Heart right ventricle (tissue), 16 donors: ENCODE measurements around the gene FAM222A. TPM values are rescaled to one million over a fixed set of nuclear protein-coding genes. Genes with fewer than 3 reads are reported as not detected.

Source experiments
- ATAC-seq, 8 donors: fragments of 200-7000 bp; cut with Tn5 transposase; one replicate each; pipeline ENCODE4 v1.9.1; 2020; ENCODE audit warnings: mild to moderate bottlenecking in 8 of 8, moderate library complexity in 8 of 8, moderate number of reproducible peaks in 1 of 8
- DNase-seq, 2 donors: peaks; one replicate each; pipeline ENCODE4 v3.0.0-alpha.2; 2020
- H3K27ac ChIP-seq, 10 donors: fragments of 200-600 bp; sonication (generic) in 2 of 10; one replicate each; pipeline versions ENCODE4 v1.5.0 to v1.8.0; 2020 to 2022; ENCODE audit warnings: mild to moderate bottlenecking in 3 of 10
- H3K27me3 ChIP-seq, 7 donors: fragments of 200-600 bp; one replicate each; pipeline ENCODE4 v1.8.0; 2021 to 2022; ENCODE audit warnings: mild to moderate bottlenecking in 2 of 7
- H3K36me3 ChIP-seq, 9 donors: fragments of 200-600 bp; sonication (generic) in 1 of 9; one replicate each; pipeline versions ENCODE4 v1.5.0 to v1.8.0; 2020 to 2022; ENCODE audit warnings: mild to moderate bottlenecking in 2 of 9
- H3K4me1 ChIP-seq, 9 donors: fragments of 200-600 bp; sonication (generic) in 1 of 9; one replicate each; pipeline versions ENCODE4 v1.5.0 to v1.8.0; 2020 to 2022; ENCODE audit warnings: mild to moderate bottlenecking in 4 of 9
- H3K4me3 ChIP-seq, 10 donors: fragments of 200-600 bp; sonication (generic) in 2 of 10; one replicate each; pipeline versions ENCODE4 v1.5.0 to v1.8.0; 2020 to 2022; ENCODE audit warnings: mild to moderate bottlenecking in 7 of 10, moderate library complexity in 2 of 10
- H3K9me3 ChIP-seq, 11 donors: fragments of 200-600 bp in 10 of 11; sonication (generic) in 2 of 11; one replicate each; pipeline versions ENCODE4 v1.5.0 to v1.8.0; 2013 to 2022; ENCODE audit warnings: mild to moderate bottlenecking in 2 of 11, control low read depth in 1 of 11, moderate library complexity in 1 of 11
- WGBS, 2 donors: extraction: QIAGEN DNeasy Blood & Tissue Kit; methylation state at CpG; one replicate each; pipeline ENCODE4 v1.1.7; 2013; ENCODE audit warnings: inconsistent platforms in 1 of 2; 5-methylcytosine and 5-hydroxymethylcytosine counted together
- intact Hi-C, 10 donors: fragments of 100-400 bp; cut with DNase I; formaldehyde crosslinking; loops; one replicate each; pipeline versions ENCODE4 v1.11.1 to v1.14.2; 2022
- polyA plus RNA-seq, 2 donors: library from polyadenylated mRNA; stranded (reverse); fragments of 200-250 nt; gene quantifications; one replicate each; pipeline ENCODE4 v1.2.3, GENCODE V29; 2013
- total RNA-seq, 10 donors: library from RNA; stranded (reverse); fragmentation: NEBNext Ultra II Directional in 3 of 10; extraction: Animal tissue kit (Norgen Biotek cat#: 25700) in 3 of 10; gene quantifications; one replicate each; pipeline versions ENCODE4 v1.2.1 to v1.2.4, GENCODE V29; 2021 to 2023
- TF ChIP-seq, protein P1 (sequence below), 9 donors: fragments of 200-600 bp; sonication (generic) in 2 of 9; IDR thresholded peaks; one replicate each; pipeline versions ENCODE4 v1.5.0 to v1.8.0; 2021 to 2022; ENCODE audit warnings: antibody characterized with exemption in 9 of 9, mild to moderate bottlenecking in 5 of 9, moderate library complexity in 1 of 9
- donor health status: Arrhythmogenic right ventricular cardiomyopathy.
- donor health status: ischemic (EF 13 %, LVEDD 7.1; RV severe dilation, severe dysfunction).
- donor health status: healthy with polysubstance abuse.
- donor health status: DM: no; HTN: yes; CAD: no.
- donor health status: DM: no; HTN: no; CAD: no.
- donor health status: ischemic (EF 25% LVEDD 6.9; RV normal size, moderate dysfunction).
- donor health status: ischemic (EF 25% LVEDD 5.7; RV mildly dilated, moderate dysfunction).
- donor health status: healthy.
- donor health status: DM: yes; HTN: yes; CAD: no.
- donor health status: Ischemic cardiomyopathy.
- donor health status: ischemic (EF 35%, LVEDD 5.7; RV mildly dilated, moderate dysfunction).
- donor health status: nonischemic (EF 11% LVEDD 7.7; RV severe dilation, severe dysfunction).
- donor health status: DM: yes; HTN: yes; CAD: no.
- donor health status: PGD.
- donor health status: ischemic (EF 29% LVEDD 5.4; RV normal size, mild dysfunction).
- donor health status: nonischemic (EF 23%, LVEDD 6.1; RV moderate dilation, normal function).

The FAM222A gene
- total and polyA plus RNA-seq, 12 donors: 2.7 to 26.0 (median 7.0) TPM

DNA sequence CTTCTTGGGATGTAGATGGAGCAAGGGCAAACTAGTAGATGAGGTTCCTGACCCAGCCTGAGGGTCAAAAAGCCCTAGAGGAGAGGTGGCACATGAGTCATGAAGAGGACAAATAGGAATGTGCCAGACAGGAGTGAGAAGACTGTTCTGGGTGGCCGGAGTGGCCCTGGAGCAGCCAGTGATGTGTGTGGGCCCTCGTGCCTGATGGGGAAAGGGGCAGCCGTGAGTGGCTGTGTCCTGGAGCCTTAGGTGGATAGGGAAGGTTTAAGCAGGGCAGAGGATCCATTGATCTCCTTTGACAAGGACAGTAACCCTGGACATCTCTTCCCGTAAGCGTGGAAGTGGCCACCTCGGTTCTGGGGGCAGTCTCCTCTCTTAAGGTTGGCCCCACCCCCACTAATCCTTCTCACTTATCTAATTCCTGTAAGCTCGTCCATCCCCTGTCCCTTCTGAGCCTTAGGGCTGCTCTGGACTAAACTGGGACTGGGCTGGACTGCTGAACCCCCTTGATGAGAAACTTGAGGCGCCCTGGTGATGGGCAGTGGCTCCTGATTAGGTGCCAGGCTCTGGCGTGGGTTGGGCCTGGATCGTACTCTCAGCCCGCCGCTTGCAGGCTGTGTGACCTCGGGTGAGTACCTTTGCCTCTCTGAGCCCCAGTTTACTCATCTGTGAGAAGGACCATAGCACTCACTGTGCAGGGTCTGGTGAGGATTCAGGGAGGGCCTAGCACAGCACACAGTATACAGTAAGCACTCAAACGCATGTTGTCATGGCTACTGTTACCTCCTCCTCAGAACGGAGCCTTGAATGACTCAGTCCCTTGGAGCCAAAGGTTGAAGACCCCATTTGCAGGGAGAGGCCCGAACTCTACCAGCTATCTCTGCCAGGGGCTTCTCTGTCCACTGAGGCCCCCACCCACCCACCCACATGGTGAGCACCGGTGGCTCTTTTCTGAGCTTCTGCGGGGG is 4.0 kb downstream of the FAM222A start:
- intact Hi-C loops: loop anchor here in 6 of 10 donors (5.0 to 10.0 kb wide), 5 partner anchors 55 to 123 kb away; no protein-coding TSS in a partner anchor
- WGBS, 2 donors: 78% methylated on average over 18 of the region's 18 CpGs
- Histone ChIP-seq H3K4me1 (peaks cover 15 to 89% (median 49%) of the 10 kb centered on the region in 9 donors), H3K9me3 (no peaks in the 10 kb centered on the region), H3K36me3 (no peaks in the 10 kb centered on the region), H3K27ac (peak overlapping the region in 4 of 10 donors; percentile 3 to 85 (median 54)), H3K4me3 (no peak overlapping the region), H3K27me3 (peaks cover 0 to 54% (median 0%) of the 10 kb centered on the region in 7 donors)
- DNase-seq (no peak), ATAC-seq (no peak)
- TF ChIP-seq, protein P1, sequence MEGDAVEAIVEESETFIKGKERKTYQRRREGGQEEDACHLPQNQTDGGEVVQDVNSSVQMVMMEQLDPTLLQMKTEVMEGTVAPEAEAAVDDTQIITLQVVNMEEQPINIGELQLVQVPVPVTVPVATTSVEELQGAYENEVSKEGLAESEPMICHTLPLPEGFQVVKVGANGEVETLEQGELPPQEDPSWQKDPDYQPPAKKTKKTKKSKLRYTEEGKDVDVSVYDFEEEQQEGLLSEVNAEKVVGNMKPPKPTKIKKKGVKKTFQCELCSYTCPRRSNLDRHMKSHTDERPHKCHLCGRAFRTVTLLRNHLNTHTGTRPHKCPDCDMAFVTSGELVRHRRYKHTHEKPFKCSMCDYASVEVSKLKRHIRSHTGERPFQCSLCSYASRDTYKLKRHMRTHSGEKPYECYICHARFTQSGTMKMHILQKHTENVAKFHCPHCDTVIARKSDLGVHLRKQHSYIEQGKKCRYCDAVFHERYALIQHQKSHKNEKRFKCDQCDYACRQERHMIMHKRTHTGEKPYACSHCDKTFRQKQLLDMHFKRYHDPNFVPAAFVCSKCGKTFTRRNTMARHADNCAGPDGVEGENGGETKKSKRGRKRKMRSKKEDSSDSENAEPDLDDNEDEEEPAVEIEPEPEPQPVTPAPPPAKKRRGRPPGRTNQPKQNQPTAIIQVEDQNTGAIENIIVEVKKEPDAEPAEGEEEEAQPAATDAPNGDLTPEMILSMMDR (IDR thresholded peaks at IDR 0.05): no peak

DNA sequence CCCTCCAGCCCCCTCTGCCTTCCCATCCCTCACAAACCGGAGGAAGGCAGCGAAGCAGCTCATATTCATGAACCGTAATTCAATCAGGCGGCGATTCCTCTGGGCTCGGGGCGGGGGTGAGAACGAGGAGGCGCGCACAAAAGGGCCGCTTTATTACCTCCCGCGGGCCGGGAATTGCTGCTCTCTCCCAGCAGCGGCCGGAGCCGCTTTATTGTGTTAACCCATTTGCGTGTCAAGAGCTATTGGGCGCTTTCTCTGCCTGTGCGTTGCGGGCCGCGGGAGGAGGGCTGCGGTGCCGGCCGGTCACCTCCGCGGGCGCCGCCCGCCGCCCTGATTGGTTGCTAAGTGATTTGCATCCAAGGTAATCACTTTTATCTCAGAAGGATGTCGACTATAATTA is 4.8 kb downstream of the FAM222A start:
- TF ChIP-seq, protein P1 (IDR thresholded peaks at IDR 0.05): no peak
- H3K27ac ChIP-seq: peak overlapping the region in 1 of 10 donors; percentile 88
- WGBS, 2 donors: 39 to 40% methylated on average over 33 of the region's 33 CpGs
- no peak overlapping the region for H3K4me3 ChIP-seq
- intact Hi-C loops: loop anchor here in 6 of 10 donors (5.0 to 10.0 kb wide), 5 partner anchors 54 to 124 kb away; no protein-coding TSS in a partner anchor
- H3K27me3 ChIP-seq: peaks cover 0 to 49% (median 0%) of the 10 kb centered on the region in 7 donors
- peaks cover 15 to 88% (median 49%) of the 10 kb centered on the region in 9 donors for H3K4me1 ChIP-seq
- no peaks in the 10 kb centered on the region for H3K9me3 ChIP-seq
- ATAC-seq (no peak), DNase-seq (no peak)
- no peaks in the 10 kb centered on the region for H3K36me3 ChIP-seq

DNA sequence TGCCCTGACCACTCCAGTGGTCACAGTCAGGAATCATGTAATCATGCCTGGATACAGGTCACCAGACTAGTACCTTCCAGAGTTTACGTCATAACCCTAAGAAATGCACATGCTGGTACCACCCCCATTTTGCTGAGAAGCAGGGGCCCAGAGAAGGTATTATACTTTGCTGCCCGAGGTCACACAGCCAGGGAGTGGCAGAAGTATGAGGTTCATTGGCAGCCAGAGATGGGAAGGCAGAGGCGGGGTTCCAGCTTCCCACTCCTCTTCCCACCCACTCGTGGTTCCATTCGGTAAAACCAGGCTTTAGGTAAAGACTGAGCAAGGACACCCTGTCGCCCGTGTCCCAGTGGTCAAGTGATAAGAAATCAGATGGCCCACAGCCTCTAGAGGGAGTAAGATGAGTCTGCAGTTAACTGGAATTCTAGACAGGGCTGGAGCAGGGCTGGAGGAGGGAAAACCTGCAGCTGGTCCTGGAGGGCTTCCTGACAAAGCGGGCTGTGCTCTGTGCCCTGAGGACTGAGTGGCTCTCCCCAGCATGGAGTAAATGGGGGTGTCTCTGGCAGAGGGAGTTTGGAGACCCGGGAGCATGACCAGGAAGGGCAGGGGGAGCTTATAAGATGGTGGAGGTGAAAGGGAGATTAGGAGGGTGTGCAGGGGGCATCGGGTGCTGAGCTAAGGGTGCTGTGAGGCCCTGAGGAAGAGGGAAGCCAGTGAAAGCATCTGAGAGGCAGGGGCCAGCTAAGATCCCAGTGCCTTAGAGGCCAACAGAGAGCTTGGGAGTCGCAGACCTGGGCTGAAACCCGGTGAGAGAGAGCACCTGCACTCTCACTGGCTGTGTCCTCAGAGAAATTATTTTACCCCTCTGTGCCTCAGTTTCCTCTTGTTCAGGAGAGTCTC is 5.7 kb downstream of the FAM222A start:
- intact Hi-C loops: loop anchor here in 6 of 10 donors (5.0 to 10.0 kb wide), 7 partner anchors 38 to 202 kb away; no protein-coding TSS in a partner anchor
- TF ChIP-seq, protein P1 (IDR thresholded peaks at IDR 0.05): peak in 1 of 9 donors; percentile 9
- no peaks in the 10 kb centered on the region for H3K36me3 ChIP-seq
- peaks cover 0 to 49% (median 0%) of the 10 kb centered on the region in 7 donors for H3K27me3 ChIP-seq
- ATAC-seq: no peak
- H3K27ac ChIP-seq: peak overlapping the region; percentile 74 to 94 (median 88)
- H3K9me3 ChIP-seq: no peaks in the 10 kb centered on the region
- no peak overlapping the region for H3K4me3 ChIP-seq
- WGBS, 2 donors: 64 to 65% methylated on average over 12 of the region's 12 CpGs
- peaks cover 15 to 97% (median 57%) of the 10 kb centered on the region in 9 donors for H3K4me1 ChIP-seq
- DNase-seq: no peak
